H1 (cell line): ENCODE data around the gene SGMS2.

Source experiments
- BACH1 ChIP-seq: IDR thresholded peaks from 2 replicates; pipeline ENCODE4 v1.6.1; 2012; ENCODE audit warnings: low read length, improper control_type of control experiment
- POLR2A ChIP-seq, 2 experiments: IDR thresholded peaks; 1 replicate in 1 of 2; 2 replicates in 1 of 2; pipeline ENCODE4 v1.6.1; 2011; ENCODE audit warnings: low read depth in 2 of 2, low read length in 2 of 2, mild to moderate bottlenecking in 2 of 2; ENCODE audit errors: control extremely low read depth in 1 of 2
- POLR2AphosphoS5 ChIP-seq: IDR thresholded peaks from 2 replicates; pipeline ENCODE4 v1.6.1; 2011; ENCODE audit warnings: low read depth, low read length
- YY1 ChIP-seq: IDR thresholded peaks from 2 replicates; pipeline ENCODE4 v1.6.1; 2011; ENCODE audit warnings: low read depth, mild to moderate bottlenecking, low read length
- TF ChIP-seq, protein P1 (sequence below), 3 experiments: IDR thresholded peaks; 1 replicate in 2 of 3; 2 replicates in 1 of 3; pipeline versions ENCODE4 v1.5.1 to v1.6.1; 2011; ENCODE audit warnings: low read length in 3 of 3, mild to moderate bottlenecking in 3 of 3, inconsistent platforms in 2 of 3, low read depth in 1 of 3, moderate library complexity in 1 of 3; ENCODE audit not compliant: insufficient read depth in 1 of 3; ENCODE audit errors: control extremely low read depth in 1 of 3

DNA sequence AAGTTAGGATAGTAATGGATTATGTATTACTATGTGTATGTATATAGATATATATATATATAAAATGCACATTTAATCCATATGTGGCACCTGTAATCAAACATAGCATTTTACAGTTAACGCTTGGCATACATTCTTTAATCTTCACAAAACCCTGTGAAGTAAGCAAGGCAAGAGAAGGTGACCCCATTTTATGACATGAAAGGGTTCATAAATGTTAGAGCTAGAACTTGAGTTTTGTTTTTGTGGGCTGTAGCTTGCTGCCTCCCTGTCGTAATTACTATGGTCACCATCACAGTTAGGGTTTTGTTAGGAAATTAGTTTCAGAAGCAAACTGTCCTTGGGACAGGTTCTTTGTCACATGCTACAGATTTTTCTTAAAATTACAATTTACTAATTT lies 92.8 kb downstream of the SGMS2 start:
- TF ChIP-seq YY1 (no peak), POLR2AphosphoS5 (no peak), BACH1 (no peak), POLR2A (IDR thresholded peaks at IDR 0.05; ENCODE audit: control extremely low read depth in 1 of 2, low read depth in 2 of 2, low read length in 2 of 2) (no peak)
- TF ChIP-seq, protein P1, sequence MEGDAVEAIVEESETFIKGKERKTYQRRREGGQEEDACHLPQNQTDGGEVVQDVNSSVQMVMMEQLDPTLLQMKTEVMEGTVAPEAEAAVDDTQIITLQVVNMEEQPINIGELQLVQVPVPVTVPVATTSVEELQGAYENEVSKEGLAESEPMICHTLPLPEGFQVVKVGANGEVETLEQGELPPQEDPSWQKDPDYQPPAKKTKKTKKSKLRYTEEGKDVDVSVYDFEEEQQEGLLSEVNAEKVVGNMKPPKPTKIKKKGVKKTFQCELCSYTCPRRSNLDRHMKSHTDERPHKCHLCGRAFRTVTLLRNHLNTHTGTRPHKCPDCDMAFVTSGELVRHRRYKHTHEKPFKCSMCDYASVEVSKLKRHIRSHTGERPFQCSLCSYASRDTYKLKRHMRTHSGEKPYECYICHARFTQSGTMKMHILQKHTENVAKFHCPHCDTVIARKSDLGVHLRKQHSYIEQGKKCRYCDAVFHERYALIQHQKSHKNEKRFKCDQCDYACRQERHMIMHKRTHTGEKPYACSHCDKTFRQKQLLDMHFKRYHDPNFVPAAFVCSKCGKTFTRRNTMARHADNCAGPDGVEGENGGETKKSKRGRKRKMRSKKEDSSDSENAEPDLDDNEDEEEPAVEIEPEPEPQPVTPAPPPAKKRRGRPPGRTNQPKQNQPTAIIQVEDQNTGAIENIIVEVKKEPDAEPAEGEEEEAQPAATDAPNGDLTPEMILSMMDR (IDR thresholded peaks at IDR 0.05; ENCODE audit: control extremely low read depth in 1 of 3, insufficient read depth in 1 of 3, low read depth in 1 of 3, low read length in 3 of 3) = no peak
